ENCODE measurements around the gene ENTPD7.

Gene ENTPD7

DNA sequence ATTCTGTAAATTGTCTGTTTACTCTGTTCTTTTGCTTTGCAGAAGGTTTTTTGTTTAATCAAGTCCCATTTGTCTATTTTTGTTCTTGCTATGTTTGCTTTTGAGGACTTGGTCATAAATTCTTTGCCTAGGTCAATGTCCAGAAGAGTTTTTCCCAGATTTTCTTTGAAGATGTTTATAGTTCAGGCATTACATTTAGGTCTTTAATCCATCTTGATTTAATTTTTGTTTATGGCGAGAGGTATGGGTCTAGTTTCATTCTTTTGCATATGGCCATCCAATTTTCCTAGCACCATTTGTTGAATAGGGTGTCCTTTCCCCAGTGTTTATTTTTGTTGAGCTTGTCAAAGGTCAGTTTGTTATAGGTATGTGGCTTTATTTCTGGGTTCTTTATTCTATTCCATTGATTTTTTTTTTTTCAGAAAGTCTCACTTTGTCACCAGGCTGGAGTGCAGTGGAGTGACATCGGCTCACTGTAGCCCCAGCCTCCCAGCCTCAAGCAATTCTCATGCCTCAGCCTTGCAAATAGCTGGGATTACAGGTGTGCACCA is 11.6 kb upstream of the ENTPD7 start:
- no peak for DNase-seq (ENCODE audit: low spot score)

DNA sequence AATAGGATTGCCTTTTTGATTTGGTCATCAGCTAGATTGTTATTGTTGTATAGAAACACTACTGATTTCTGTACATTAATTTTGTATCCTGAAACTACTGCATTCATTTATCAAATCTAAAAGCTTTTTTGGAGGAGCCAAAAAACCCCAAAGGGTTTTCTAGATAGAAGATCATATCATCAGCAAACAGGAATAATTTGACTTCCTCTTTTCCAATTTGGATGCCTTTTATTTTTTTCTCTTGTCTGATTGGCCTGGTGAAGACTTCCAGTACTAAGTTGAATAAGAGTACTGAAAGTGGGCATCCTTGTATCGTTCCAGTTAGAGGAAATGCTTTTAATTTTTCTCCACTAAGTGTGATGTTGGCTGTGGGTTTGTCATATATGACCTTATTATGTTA is 10.6 kb upstream of the ENTPD7 start:
- DNase-seq (ENCODE audit: low spot score): no peak

DNA sequence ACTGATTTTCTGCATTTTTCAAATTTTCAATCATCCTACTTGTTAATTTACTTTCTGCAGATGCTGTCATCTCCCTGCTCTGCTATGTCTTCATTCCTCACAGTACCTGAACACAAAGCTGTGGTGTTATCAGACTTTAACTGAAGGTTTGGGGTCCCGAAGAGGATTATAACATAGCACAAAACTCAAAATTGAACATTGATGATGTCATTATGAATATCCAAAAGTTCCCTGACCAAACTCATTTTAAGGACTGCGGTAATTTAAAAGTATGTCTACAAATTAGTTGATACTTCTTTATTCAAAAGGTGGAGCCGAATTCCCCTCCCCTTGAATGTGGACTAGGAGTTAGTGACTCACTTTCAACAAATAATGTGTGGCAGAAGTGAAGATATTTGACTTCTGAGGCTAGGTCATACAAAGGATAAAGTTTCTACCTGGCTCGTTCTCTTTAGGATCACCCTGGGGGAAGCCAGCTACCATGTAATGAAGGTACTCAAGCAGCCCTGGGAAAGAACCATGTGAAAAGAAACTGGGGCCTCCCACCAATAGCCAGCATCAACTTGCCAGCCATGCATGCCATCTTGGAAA is 6.4 kb upstream of the ENTPD7 start:
- DNase-seq (ENCODE audit: low spot score): no peak

DNA sequence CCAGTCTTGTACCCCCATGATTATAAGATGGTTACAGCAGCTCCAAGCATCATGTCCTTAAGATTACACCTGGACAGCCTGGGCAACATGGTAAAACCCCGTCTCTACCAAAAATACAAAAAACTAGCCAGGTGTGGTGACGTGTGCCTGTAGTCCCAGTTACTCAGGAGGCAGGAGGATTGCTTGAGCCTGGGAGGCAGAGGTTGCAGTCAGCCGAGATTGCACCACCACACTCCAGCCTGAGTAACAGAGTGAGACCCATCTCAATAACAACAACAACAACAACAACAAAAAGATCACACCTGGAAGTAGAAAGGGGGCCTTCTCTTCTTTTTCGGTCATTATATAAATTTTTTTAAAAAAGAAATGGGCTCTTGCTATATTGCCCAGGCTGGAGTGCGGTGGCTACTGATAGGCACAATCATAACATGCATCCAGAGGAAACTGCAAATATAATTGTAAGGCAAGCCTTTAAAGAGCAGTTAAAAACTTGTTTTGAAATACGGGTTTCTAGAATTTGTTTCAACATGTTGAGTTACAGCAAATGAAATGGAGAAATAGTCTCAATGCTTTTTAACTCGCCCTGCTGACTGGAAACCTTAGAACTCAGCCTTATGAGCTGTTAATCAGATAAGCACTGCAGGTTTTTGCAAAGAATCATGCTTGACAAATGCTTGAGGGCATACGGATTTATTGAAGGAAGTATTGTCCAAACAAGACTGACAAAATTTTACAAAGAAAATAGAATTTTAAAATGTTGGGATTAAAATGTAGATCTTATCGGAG is 4.7 kb upstream of the ENTPD7 start:
- no peak for DNase-seq (ENCODE audit: low spot score)

DNA sequence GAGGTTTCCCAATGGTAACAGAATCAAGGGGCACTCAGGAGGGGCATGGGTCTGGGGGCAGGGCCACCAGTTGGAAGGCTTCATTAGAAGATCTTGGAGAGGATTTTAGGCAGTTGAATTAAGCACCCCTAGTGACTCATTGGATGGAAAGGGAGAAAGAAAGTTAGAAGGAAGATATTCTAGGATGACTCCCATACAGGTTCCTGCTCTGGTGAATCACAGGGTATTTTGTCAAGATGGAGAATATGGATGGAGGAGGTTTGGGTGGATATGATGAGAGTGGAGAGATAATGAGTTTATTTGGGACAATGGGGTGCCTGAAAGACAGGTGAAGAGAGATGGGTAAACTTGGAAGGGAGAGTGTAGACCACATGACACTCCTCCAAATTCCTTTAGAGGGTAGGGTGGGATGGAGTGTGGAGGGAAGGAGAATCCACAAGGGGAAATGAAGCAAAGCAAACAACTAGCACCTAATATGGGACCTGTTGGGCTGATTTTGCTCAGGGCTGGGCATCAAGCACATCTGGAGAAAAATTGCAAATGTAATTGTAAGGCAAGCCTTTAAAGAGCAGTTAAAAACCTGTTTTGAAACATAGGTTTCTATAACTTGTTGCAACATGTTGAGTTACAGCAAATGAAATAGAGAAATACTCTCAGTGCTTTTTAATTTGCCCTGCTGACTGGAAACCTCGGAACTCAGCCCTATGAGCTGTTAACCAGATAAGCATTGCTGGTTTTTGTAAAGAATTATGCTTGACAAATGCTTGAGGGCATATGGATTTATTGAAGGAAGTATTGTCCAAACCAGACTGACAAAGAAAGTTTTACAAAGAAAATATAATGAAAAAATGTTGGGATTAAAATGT is 2.9 kb upstream of the ENTPD7 start:
- DNase-seq (ENCODE audit: low spot score): no peak

DNA sequence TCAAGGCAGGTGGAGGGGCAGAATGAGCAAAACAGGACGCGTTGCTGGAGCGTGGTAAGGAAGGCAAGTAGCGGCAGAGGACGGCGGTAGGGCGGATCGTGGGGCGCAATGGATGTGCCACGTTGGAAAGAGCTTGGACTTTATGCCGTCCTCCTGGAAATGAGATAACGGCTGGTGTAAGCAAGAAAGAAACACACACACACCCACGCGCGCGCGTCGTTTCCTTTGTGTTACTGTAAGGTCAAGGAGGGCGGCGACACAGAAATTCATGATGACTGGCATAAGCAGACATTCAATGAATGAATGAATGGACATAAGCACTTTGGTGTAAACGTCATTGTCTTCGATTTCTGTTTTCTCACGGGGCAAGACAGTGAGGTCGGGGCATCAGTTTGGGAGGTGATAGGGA is 683 bp upstream of the ENTPD7 start:
- DNase-seq (ENCODE audit: low spot score): peak; percentile 39

DNA sequence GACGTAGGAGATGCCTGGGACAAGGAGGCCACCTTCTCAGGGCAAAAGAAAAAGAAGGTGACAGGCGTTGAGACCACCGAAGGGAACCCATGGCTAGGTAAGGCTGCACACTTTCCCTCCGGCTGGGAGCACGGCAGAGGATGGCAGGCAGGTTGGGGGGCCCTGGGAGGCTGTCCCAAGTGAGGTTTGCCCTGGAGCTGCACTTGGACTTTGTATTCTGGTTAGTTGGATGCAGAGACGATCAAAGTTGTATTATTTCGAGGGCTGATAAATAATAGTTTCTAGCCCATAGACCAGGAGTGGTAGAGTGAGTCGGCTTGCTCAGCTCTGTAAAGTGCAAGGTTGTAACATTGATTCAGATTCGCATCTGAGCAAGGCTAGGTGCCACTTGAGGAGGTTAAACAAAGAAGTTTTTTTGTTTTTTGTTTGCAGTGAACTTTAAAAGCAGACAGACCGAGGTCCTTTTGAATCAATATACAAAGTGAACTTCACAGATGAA is 608 bp downstream of the ENTPD7 start:
- DNase-seq (ENCODE audit: low spot score): peak; percentile 4

DNA sequence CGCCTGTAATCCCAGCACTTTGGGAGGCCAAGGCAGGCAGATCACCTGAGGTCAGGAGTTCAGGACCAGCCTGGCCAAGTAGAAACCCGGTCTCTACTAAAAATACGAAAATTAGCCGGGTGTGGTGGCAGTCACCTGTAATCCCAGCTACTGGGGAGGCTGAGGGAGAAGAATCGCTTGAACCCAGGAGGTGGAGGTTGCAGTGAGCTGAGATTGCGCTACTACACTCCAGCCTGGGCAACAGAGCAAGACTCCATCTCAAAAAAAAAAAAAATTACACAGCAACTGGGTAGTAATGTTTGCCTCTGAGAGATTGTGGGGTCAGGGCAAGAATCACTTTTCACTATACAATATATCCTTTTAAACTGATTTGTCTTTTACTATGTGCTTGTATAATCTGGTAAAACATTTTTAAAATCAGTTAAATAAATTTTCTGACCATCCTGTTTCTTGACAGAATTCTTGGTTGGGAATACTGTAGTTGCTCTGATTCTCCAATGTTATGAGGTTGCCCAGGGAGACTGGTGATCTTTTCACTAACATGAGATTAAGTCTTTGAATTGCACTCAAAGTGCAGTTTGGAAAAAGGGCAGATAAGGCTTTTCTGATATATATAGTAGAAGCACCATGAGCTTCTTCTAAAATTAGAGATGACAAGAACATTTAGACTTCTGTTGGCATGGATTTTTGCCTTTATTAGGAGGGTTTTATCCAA is 1.5 kb downstream of the ENTPD7 start:
- no peak for DNase-seq (ENCODE audit: low spot score)

DNA sequence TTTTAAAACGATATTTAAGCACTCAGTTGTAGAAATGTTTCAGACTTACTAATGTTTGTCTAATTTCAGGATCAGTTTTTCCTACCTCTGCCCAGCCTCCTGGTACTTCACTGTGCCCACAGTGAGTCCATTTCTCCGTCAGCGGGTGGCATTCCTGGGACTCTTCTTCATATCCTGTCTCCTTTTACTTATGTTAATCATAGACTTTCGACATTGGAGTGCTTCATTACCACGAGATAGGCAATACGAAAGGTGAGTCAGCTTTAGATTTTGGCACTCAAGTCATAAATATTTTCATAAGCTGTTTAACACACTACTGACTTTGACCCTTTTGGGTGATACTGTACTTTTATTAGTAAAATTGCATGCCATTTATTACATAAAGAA is 2.1 kb downstream of the ENTPD7 start:
- no peak for DNase-seq (ENCODE audit: low spot score)

DNA sequence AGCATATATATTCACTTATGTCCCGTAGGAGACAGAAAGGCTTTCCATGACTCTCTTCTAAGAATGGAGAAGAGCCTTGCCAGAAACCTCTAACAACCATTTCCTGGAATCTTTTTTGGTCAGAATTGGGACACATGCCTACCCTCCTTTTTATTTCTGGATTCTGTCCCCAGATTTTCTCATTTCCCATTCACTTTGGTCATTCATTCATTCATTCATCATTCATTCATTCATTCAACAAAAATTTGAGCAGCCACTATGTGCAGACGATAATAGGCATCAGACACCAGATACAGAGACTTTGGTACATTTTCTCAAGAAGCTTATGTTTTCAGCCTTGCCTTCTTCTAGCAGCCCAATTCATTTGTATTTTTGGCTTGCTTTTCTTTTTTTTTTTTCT is 6.0 kb downstream of the ENTPD7 start:
- DNase-seq (ENCODE audit: low spot score): no peak

DNA sequence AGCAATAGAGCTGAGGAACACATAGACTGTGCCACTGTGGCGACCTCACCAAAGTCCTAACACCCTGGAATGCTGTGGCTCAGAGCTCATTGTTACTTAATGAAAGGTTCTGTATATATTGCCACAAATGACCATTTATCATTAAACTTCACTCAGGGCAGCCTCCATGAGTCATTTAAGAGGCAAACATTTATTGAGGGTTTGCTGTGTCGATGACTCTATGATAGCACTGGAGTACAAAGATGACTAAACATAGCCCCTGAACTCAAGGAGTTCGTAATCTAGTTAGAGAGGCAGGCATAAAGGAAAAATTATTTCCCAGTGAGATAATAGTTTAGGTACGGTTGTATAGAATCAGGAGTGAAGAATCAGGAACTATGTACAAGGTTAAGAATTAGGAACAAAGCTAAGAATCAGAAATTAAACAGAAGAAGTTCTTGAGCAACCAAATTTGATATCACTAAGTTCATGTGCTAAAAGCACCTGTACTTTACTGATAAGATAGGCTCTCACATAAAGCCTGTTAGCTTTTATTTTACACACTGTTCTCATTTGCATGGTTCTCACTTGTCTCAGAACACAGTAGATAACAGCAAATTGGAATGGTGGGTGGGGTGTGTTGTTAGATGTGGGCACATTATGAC is 7.9 kb downstream of the ENTPD7 start:
- DNase-seq (ENCODE audit: low spot score): no peak

DNA sequence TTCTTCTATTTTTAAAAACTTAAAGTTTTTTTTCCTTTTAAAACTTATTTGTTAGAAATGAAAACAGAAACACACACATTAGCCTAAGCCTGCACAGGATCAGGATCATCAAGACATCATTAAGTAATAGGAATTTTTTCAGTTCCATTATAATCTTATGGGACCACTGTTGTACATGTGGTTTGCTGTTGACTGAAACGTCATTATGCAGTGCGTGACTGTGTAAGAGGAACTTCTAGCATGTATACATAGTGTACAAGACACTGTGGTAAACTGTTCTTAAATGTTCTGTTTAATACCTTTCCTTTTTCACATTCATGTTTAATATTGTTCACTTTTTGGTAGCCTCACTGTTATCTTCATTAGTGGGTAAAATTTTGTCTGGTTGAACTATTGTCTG is 12.1 kb downstream of the ENTPD7 start:
- DNase-seq (ENCODE audit: low spot score): no peak

DNA sequence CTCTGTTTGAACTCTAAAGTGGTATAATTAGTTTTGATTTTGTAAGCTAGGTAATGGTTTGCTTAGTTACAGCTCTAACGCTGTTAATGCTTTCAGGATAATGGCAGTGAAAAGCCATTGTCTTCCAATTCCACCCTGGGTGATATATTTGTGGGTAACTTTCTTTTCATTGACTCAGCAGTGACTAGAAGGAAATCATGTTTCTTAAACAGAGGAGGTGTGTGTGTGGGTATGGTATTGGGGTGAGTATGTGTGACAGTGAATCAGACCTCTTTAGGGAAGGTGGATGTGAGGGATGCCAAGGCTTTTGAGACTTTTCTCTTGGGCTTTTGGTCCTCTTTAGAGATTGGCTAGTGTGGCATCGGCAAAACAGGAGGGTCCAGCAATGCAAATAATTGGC is 13.6 kb downstream of the ENTPD7 start:
- no peak for DNase-seq (ENCODE audit: low spot score)

DNA sequence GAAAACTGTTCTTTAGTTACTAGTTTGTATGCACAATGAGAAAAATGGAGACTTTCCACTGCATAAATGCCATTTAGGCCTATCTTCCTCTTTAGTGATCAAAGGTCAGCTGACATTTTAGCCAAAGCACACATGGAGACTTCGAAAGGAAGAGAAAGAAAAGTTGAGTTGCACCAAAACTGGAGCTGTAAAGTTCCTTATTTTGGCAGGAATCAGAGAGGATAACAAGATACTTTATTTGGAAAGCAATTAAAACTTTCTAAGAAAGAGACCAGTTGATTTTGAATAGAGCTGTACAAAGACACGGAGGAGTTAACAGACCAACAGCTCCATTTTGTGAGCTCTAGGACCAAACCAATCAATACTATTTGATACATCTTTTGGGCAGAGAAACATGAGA is 14.2 kb downstream of the ENTPD7 start:
- DNase-seq (ENCODE audit: low spot score): no peak

DNA sequence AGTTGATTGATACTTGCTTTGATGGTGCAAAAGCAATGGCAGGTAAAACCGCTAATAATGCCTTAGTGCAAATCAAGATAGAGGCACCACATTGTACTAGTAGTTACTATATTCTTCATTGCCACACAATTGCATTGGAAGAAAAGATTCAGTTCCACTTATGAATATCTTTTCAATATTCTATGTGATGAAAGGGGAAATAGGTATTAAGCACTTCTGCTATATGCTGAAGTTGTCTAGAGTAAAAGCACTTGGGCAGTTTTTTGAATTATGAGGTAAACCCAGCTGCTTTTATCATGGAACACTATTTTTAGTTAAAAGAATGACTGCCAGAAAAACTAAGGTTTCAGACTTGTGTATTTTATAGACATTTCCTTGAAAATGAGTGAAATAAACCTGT is 15.5 kb downstream of the ENTPD7 start:
- DNase-seq (ENCODE audit: low spot score): no peak

DNA sequence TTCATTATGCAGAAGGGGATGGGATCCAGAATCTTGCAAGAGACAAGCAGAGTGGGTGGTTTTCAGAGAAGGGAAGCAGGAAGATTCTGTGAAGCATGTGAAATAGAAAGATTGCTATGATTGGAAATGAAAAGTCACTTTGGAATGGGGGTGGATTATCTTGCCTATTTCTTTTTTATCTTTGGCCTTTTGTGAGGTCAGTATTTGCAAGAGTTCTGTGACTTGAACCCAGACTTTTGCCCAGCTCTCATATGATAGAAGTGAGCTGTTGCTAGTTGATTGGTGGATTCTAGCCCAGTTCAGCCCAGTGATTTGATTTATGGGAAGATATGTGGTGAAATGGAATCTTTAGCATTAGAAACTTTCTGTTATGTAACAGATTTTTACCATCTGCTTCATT is 17.1 kb downstream of the ENTPD7 start:
- no peak for DNase-seq (ENCODE audit: low spot score)

DNA sequence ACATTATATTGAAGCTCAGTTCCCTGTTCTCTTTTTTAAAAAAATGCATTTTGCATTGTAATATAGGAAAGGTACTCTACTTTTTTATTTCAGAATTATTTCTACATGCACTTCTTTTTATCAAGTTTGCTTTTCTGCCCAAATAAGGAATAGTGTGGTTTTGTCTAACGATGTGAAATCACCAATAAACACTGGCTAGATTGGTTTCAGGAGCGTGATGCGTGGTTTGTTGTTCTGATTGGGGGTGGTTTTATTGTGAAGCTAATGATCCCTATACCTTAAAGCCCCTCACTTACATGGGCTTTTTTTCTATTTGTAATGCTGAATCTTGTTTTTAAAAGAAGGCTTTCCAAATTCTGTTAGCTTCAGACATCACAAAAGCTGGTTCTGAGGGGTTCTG is 17.6 kb downstream of the ENTPD7 start:
- DNase-seq (ENCODE audit: low spot score): no peak

DNA sequence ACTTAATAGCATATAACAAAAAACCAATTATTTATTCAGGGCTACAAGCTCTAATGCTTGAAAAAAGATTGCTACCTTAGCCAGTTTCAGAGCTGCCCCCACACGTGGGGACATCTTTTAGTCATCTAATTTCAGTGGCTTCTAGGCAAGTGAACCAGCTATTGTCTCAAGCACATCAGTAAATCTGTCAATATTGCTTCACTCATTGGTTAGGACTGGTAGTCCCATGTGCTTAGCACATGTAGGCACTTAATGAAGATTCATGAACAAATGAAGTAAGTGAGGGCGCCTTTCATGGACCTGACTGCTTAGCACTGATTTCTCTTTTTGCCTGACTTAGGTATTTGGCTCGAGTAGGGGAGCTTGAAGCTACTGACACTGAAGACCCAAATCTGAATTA is 19.6 kb downstream of the ENTPD7 start:
- no peak for DNase-seq (ENCODE audit: low spot score)

DNA sequence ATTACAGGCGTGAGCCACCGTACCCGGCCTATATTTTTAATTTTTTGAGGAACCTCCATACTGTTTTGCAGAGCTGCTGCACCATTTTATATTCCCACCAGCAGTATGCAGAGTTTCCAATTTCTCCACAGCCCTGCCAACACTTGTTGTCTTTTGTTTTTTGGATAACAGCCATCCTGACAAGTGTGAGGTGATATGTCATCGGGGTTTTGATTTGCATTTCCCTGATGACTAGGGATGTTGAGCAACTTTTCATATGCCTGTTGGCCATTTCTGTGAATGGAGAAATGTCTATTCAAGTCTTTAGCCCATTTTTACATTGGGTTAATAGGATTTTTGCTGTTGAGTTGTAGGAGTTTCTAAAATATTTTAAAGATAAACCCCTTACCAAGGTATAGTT is 22.2 kb downstream of the ENTPD7 start:
- DNase-seq (ENCODE audit: low spot score): no peak

DNA sequence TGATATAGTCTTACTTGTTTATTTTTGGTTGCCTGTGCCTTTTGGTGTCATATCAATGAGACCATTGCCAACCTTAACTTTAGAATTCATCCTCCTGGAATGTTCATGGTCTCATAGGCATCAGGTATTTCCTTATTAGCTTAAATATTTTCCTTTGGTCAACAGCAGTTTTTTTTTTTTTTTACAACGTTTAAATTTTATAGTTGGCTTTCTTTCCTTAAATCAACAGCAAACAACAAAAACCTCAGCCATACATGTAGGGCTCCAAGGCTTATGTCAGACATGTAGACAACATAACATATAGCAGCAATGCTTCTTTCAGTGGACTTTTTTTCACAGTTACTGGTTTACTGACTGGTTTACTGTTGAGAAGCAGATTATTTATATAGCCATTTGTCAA is 22.7 kb downstream of the ENTPD7 start:
- DNase-seq (ENCODE audit: low spot score): no peak

DNA sequence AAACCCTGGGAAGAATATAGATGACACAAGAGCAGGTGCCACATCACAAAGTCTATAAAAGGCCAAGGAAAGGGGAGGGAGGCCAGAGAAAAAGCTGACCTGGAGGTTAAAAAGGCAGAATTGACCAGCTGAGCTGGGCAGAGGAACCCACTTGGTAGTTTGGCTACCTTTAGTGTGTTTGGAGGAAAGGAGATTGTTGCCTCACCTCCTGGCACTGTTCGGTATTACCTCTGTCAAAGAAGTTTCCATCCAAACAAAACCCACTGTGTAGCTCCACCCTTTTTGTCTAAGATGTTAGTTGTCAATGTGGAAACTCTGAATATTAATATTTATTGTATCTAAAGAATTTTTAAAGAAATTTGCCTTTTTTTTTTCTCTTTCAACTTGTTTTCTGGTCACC is 23.4 kb downstream of the ENTPD7 start:
- DNase-seq (ENCODE audit: low spot score): peak; percentile 4

DNA sequence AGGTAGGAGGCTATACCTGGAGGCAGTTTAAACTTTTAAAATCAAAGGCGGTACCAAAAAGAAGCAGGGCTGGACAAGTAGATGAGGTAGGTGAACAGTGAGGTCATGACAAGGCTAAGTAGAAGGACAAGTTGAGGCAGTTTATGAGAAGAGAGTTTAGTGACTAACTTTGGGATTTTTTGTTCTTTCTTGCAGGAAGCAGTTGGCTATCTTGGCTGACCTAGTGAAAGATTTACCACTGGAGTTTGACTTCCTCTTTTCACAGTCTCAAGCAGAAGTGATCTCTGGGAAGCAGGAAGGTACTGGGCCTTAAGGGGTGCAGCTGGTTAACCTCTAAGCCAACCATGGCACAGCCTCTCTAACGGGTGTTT is 26.3 kb downstream of the ENTPD7 start:
- no peak for DNase-seq (ENCODE audit: low spot score)
